Gastroesophageal sphincter (tissue), 4 donors: ENCODE measurements around the gene RASSF5. TPM values are rescaled to one million over a fixed set of nuclear protein-coding genes. Genes with fewer than 3 reads are reported as not detected.
A peak's percentile ranks its signal among the peaks of the same experiment; 100 is the strongest.

Experiments
- ATAC-seq: fragments of 150-250 bp; one replicate; pipeline ENCODE4 v1.9.1; 2016; ENCODE audit warnings: mild to moderate bottlenecking, moderate library complexity
- H3K27ac ChIP-seq, 4 donors: fragments of 200-600 bp; sonication (generic) in 3 of 4; 1 replicate in 3 of 4; 2 replicates in 1 of 4; pipeline ENCODE4 v1.5.1; 2016 to 2019
- H3K27me3 ChIP-seq: fragments of 200-600 bp; sonication (generic); one replicate; pipeline ENCODE4 v1.5.1; 2019
- H3K36me3 ChIP-seq, 2 donors: fragments of 200-600 bp; sonication (generic); one replicate each; pipeline ENCODE4 v1.5.1; 2019; ENCODE audit warnings: control low read depth in 1 of 2
- H3K4me1 ChIP-seq, 3 donors: fragments of 200-600 bp; sonication (generic); 1 replicate in 2 of 3; 2 replicates in 1 of 3; pipeline ENCODE4 v1.5.1; 2016 to 2019; ENCODE audit warnings: control low read depth in 2 of 3
- H3K4me3 ChIP-seq, 2 donors: fragments of 200-600 bp; sonication (generic); one replicate each; pipeline ENCODE4 v1.5.1; 2019; ENCODE audit warnings: mild to moderate bottlenecking in 1 of 2, moderate library complexity in 1 of 2
- H3K9me3 ChIP-seq, 3 donors: fragments of 200-600 bp; sonication (generic); one replicate each; pipeline ENCODE4 v1.5.1; 2017 to 2019; ENCODE audit warnings: control low read depth in 2 of 3
- CTCF ChIP-seq, 4 experiments: fragments of 200-600 bp in 2 of 4; fragments of 450-650 bp in 2 of 4; sonication (generic) in 1 of 4; IDR thresholded peaks; one replicate each; pipeline ENCODE4 v1.5.1; 2017 to 2019; ENCODE audit warnings: antibody characterized with exemption in 4 of 4, mild to moderate bottlenecking in 2 of 4, moderate library complexity in 2 of 4
- EP300 ChIP-seq: sonication (generic); formaldehyde crosslinking; IDR thresholded peaks from one replicate; pipeline ENCODE4 v1.6.1; 2017; ENCODE audit warnings: antibody characterized with exemption, mild to moderate bottlenecking
- POLR2A ChIP-seq, 2 donors: fragments of 450-650 bp; IDR thresholded peaks; one replicate each; pipeline ENCODE4 v1.6.1; 2017; ENCODE audit warnings: antibody characterized with exemption in 2 of 2, mild to moderate bottlenecking in 2 of 2, moderate library complexity in 1 of 2
- POLR2AphosphoS5 ChIP-seq: sonication (generic); formaldehyde crosslinking; IDR thresholded peaks from one replicate; pipeline ENCODE4 v1.6.1; 2017; ENCODE audit warnings: antibody characterized with exemption
- WGBS, 2 donors: methylation state at CpG; one replicate each; pipeline ENCODE4 v1.1.5; 2018; ENCODE audit warnings: low coverage in 1 of 2; 5-methylcytosine and 5-hydroxymethylcytosine counted together
- total RNA-seq, 4 donors: library from RNA; depleted of rRNA; stranded (reverse); fragments of >200 nt; gene quantifications; one replicate each; pipeline ENCODE4 v1.1.0, GENCODE V29; 2016

RASSF5 gene
- total RNA-seq, 4 donors from 2014 or later: 6.2 to 23.3 (median 8.5) TPM

- Histone ChIP-seq H3K27ac (peak overlapping the region in 2 of 4 donors; percentile 6 to 61), H3K36me3 (no peaks in the 10 kb centered on the region), H3K27me3 (peaks cover 38% of the 10 kb centered on the region), H3K9me3 (no peaks in the 10 kb centered on the region), H3K4me3 (peak overlapping the region in 1 of 2 donors; percentile 75), H3K4me1 (peaks cover 0 to 57% (median 10%) of the 10 kb centered on the region in 3 donors)
- 20 to 43% methylated on average over 2 to 5 of the region's 6 CpGs for WGBS, 2 donors
- TF ChIP-seq POLR2AphosphoS5 (peak; percentile 18), POLR2A (IDR thresholded peaks at IDR 0.05) (no peak)
- peak; percentile 26 for ATAC-seq
These were observed 1.6 kb downstream of the RASSF5 start for GRCh38 chr1:206508956-206509355.

- 60 to 88% methylated on average over 2 to 10 of the region's 12 CpGs for WGBS, 2 donors
- Histone ChIP-seq H3K27me3 (peaks cover 38% of the 10 kb centered on the region), H3K36me3 (no peaks in the 10 kb centered on the region), H3K4me1 (peaks cover 0 to 57% (median 6%) of the 10 kb centered on the region in 3 donors), H3K4me3 (no peak overlapping the region), H3K27ac (no peak overlapping the region), H3K9me3 (no peaks in the 10 kb centered on the region)
- no peak for TF ChIP-seq POLR2AphosphoS5
- no peak for TF ChIP-seq POLR2A (IDR thresholded peaks at IDR 0.05)
- TF ChIP-seq EP300: no peak
- no peak for TF ChIP-seq CTCF (IDR thresholded peaks at IDR 0.05)
- ATAC-seq: no peak
These were observed 2.4 kb downstream of the RASSF5 start for GRCh38 chr1:206509612-206510257.

- peaks cover 37% of the 10 kb centered on the region for H3K27me3 ChIP-seq
- H3K36me3 ChIP-seq: no peaks in the 10 kb centered on the region
- H3K4me1 ChIP-seq: peaks cover 0 to 56% (median 6%) of the 10 kb centered on the region in 3 donors
- TF ChIP-seq EP300 (no peak), CTCF (IDR thresholded peaks at IDR 0.05) (no peak), POLR2A (IDR thresholded peaks at IDR 0.05) (no peak), POLR2AphosphoS5 (no peak)
- no peak overlapping the region for H3K4me3 ChIP-seq
- H3K9me3 ChIP-seq: no peaks in the 10 kb centered on the region
- ATAC-seq: no peak
- H3K27ac ChIP-seq: no peak overlapping the region
- 91 to 100% methylated on average over 4 of the region's 5 CpGs for WGBS, 2 donors
These were observed 3.0 kb downstream of the RASSF5 start for GRCh38 chr1:206510371-206510770.

GRCh38 chr1:206511362-206512057, 4.2 kb downstream of the RASSF5 start:
- ATAC-seq: no peak
- Histone ChIP-seq H3K36me3 (no peaks in the 10 kb centered on the region), H3K27ac (peak overlapping the region in 1 of 4 donors; percentile 57), H3K4me1 (peaks cover 0 to 54% (median 6%) of the 10 kb centered on the region in 3 donors), H3K4me3 (no peak overlapping the region), H3K9me3 (no peaks in the 10 kb centered on the region), H3K27me3 (peaks cover 25% of the 10 kb centered on the region)
- TF ChIP-seq CTCF (IDR thresholded peaks at IDR 0.05): no peak
- TF ChIP-seq POLR2AphosphoS5: no peak
- no peak for TF ChIP-seq POLR2A (IDR thresholded peaks at IDR 0.05)
- TF ChIP-seq EP300: no peak
- WGBS, 2 donors: 83 to 86% methylated on average over 4 of the region's 14 CpGs

- H3K27ac ChIP-seq: peak overlapping the region in 1 of 4 donors; percentile 57
- peaks cover 18% of the 10 kb centered on the region for H3K27me3 ChIP-seq
- no peaks in the 10 kb centered on the region for H3K9me3 ChIP-seq
- TF ChIP-seq EP300: no peak
- TF ChIP-seq CTCF (IDR thresholded peaks at IDR 0.05): no peak
- no peak for TF ChIP-seq POLR2AphosphoS5
- H3K4me3 ChIP-seq: no peak overlapping the region
- ATAC-seq: no peak
- H3K36me3 ChIP-seq: no peaks in the 10 kb centered on the region
- H3K4me1 ChIP-seq: peaks cover 0 to 47% (median 6%) of the 10 kb centered on the region in 3 donors
- WGBS, 2 donors: 42 to 62% methylated on average over 5 to 8 of the region's 14 CpGs
These were observed 4.9 kb downstream of the RASSF5 start for GRCh38 chr1:206512058-206512850.
